Loucy (cell line): ENCODE data around the gene PRKCQ.

ENCODE experiments used
- H2AFZ ChIP-seq: fragments of 200-600 bp; sonication (generic); 2 replicates; pipeline ENCODE4 v1.6.0; 2016; ENCODE audit warnings: antibody characterized with exemption, mild to moderate bottlenecking, low read length, moderate library complexity
- H3F3A ChIP-seq: fragments of 200-600 bp; 2 replicates; pipeline ENCODE4 v1.6.0; 2016; ENCODE audit warnings: antibody characterized with exemption, low read depth, mild to moderate bottlenecking
- H3K27me3 ChIP-seq: fragments of 200-600 bp; sonication (generic); 2 replicates; pipeline ENCODE4 v1.6.1; 2014; ENCODE audit warnings: low read length, mild to moderate bottlenecking; ENCODE audit not compliant: insufficient read depth, poor library complexity, severe bottlenecking
- H3K36me3 ChIP-seq: fragments of 200-600 bp; sonication (generic); 2 replicates; pipeline ENCODE4 v1.6.1; 2016; ENCODE audit warnings: low read length; ENCODE audit not compliant: insufficient read depth
- H3K4me1 ChIP-seq: fragments of 200-600 bp; sonication (generic); 2 replicates; pipeline ENCODE4 v1.5.1; 2014; ENCODE audit warnings: low read length, mild to moderate bottlenecking; ENCODE audit not compliant: insufficient read depth, poor library complexity, severe bottlenecking
- H3K4me2 ChIP-seq: fragments of 200-600 bp; sonication (generic); 2 replicates; pipeline ENCODE4 v1.6.0; 2014; ENCODE audit warnings: antibody characterized with exemption, low read length, low read depth, mild to moderate bottlenecking; ENCODE audit not compliant: poor library complexity, severe bottlenecking
- H3K4me3 ChIP-seq: fragments of 200-600 bp; sonication (generic); 2 replicates; pipeline ENCODE4 v1.5.1; 2014; ENCODE audit warnings: low read length, mild to moderate bottlenecking, mixed read lengths; ENCODE audit not compliant: poor library complexity, severe bottlenecking
- H3K79me2 ChIP-seq: fragments of 200-600 bp; sonication (generic); 2 replicates; pipeline ENCODE4 v1.6.1; 2014; ENCODE audit warnings: low read length; ENCODE audit not compliant: insufficient read depth
- H3K9ac ChIP-seq: fragments of 200-600 bp; sonication (generic); 2 replicates; pipeline ENCODE4 v1.6.0; 2014; ENCODE audit warnings: mild to moderate bottlenecking, low read depth, low read length, moderate library complexity; ENCODE audit not compliant: poor library complexity, severe bottlenecking
- H3K9me2 ChIP-seq: fragments of 200-600 bp; sonication (generic); replicated peaks from 2 replicates; pipeline ENCODE4 v1.6.1; 2016; ENCODE audit warnings: low read depth, low read length, mixed read lengths
- H3K9me3 ChIP-seq: fragments of 200-600 bp; sonication (generic); 2 replicates; pipeline ENCODE4 v1.6.1; 2014; ENCODE audit warnings: mild to moderate bottlenecking, antibody characterized with exemption, low read length, low read depth; ENCODE audit not compliant: insufficient read depth
- H4K20me1 ChIP-seq: fragments of 200-600 bp; sonication (generic); 2 replicates; pipeline ENCODE4 v1.6.0; 2014; ENCODE audit warnings: antibody characterized with exemption, low read length, mild to moderate bottlenecking; ENCODE audit not compliant: insufficient read depth, poor library complexity, severe bottlenecking
- EZH2phosphoT487 ChIP-seq: fragments of 200-600 bp; IDR thresholded peaks from 2 replicates; pipeline ENCODE4 v1.6.1; 2018; ENCODE audit warnings: antibody characterized with exemption, mild to moderate bottlenecking, moderate library complexity, borderline replicate concordance
- TF ChIP-seq, protein P1 (sequence below): fragments of 200-600 bp; sonication (generic); conservative IDR thresholded peaks from 2 replicates; pipeline ENCODE4 v1.5.1; 2014; ENCODE audit warnings: mild to moderate bottlenecking, antibody characterized with exemption, low read length

PRKCQ gene

DNA sequence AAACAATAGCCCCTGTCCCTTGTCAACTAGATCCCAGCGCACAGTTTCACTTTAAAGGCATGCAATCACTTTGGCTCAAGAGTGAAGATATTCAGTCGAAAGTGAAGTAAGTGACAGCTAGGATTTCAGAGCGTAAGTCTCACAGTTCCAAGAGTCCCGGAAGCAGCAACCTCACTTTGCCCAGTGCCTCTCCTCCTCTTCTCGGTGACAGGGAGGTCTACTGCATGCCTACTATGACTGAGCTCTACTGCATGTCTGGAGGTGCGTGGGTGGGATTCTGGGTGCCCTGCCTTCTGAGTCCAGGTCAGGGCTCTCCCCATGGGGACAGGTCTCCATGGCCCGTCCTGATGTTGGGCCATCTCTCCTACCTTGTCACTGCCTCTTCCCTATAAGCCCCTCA is 17.0 kb downstream of the PRKCQ start:
- Histone ChIP-seq H3K4me3 (no peak overlapping the region), H3K79me2 (peaks cover 100% of the 10 kb centered on the region), H3K9me2 (no peaks in the 10 kb centered on the region), H3K4me2 (peak overlapping the region; percentile 38), H3K27me3 (no peaks in the 10 kb centered on the region), H3K9me3 (no peaks in the 10 kb centered on the region), H4K20me1 (peaks cover 39% of the 10 kb centered on the region), H3K9ac (peak overlapping the region; percentile 27), H2AFZ (no peak overlapping the region), H3K4me1 (peaks cover 83% of the 10 kb centered on the region), H3K36me3 (no peaks in the 10 kb centered on the region; the same call in none of the 2 replicates), H3F3A (peaks cover 11% of the 10 kb centered on the region; the same call in 1 of the 2 replicates)
- TF ChIP-seq, protein P1, sequence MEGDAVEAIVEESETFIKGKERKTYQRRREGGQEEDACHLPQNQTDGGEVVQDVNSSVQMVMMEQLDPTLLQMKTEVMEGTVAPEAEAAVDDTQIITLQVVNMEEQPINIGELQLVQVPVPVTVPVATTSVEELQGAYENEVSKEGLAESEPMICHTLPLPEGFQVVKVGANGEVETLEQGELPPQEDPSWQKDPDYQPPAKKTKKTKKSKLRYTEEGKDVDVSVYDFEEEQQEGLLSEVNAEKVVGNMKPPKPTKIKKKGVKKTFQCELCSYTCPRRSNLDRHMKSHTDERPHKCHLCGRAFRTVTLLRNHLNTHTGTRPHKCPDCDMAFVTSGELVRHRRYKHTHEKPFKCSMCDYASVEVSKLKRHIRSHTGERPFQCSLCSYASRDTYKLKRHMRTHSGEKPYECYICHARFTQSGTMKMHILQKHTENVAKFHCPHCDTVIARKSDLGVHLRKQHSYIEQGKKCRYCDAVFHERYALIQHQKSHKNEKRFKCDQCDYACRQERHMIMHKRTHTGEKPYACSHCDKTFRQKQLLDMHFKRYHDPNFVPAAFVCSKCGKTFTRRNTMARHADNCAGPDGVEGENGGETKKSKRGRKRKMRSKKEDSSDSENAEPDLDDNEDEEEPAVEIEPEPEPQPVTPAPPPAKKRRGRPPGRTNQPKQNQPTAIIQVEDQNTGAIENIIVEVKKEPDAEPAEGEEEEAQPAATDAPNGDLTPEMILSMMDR, result no peak
- TF ChIP-seq EZH2phosphoT487, result no peak

DNA sequence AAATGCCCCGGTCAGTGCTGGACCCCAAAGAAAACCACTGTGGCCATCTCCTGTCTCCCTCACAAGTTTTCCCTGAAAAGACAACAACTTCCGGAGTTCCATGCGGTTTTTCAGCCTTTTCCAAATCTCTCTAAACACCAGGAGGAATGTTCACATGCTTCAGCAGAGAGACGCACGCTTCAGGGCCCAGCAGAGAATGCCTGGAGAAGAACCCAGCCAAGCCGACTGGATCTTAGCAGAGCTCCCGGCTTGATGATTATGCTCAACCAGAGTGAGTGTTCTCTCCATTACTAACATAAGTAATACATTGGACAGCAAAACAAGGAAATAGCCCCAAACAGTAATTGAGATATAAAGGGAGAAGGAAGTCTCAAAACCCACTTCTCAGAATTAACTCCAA is 17.9 kb downstream of the PRKCQ start:
- Histone ChIP-seq H3K4me3 (no peak overlapping the region), H3K36me3 (no peaks in the 10 kb centered on the region; the same call in none of the 2 replicates), H2AFZ (no peak overlapping the region), H3K9me3 (no peaks in the 10 kb centered on the region), H3F3A (peaks cover 11% of the 10 kb centered on the region; the same call in 1 of the 2 replicates), H4K20me1 (peaks cover 40% of the 10 kb centered on the region), H3K9me2 (no peaks in the 10 kb centered on the region), H3K4me2 (peak overlapping the region; percentile 38), H3K4me1 (peaks cover 84% of the 10 kb centered on the region), H3K79me2 (peaks cover 100% of the 10 kb centered on the region), H3K27me3 (no peaks in the 10 kb centered on the region), H3K9ac (no peak overlapping the region)
- TF ChIP-seq, protein P1, result no peak
- no peak for TF ChIP-seq EZH2phosphoT487

DNA sequence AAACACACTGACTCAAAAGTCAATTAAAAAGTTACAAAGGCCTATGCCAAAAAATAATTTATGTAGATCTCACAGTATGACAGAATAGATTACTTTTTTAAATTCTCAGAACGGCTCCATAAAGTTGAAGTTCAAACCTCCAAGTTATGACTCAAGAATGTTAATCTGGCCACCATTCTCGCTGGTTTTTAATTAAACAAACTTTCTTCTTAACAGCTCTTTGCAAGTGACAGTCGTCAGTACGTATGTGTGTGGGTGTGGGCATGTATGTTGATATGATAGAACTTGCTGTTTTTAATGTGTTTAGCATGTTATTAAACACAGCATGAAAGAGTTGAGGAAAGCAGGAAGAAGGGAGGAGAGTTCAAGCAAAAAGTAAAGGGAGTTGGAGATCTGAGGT is 18.5 kb downstream of the PRKCQ start:
- Histone ChIP-seq H3K9me2 (no peaks in the 10 kb centered on the region), H3K4me3 (no peak overlapping the region), H4K20me1 (peaks cover 37% of the 10 kb centered on the region), H3F3A (peaks cover 11% of the 10 kb centered on the region; the same call in 1 of the 2 replicates), H3K4me2 (no peak overlapping the region), H2AFZ (no peak overlapping the region), H3K9ac (no peak overlapping the region), H3K9me3 (no peaks in the 10 kb centered on the region), H3K36me3 (no peaks in the 10 kb centered on the region; the same call in none of the 2 replicates), H3K27me3 (no peaks in the 10 kb centered on the region), H3K4me1 (peaks cover 83% of the 10 kb centered on the region), H3K79me2 (peaks cover 100% of the 10 kb centered on the region)
- no peak for TF ChIP-seq EZH2phosphoT487
- TF ChIP-seq, protein P1, result no peak
